K562 (cell line): ENCODE data around the gene VSX2. TPM values are rescaled to one million over a fixed set of nuclear protein-coding genes. Genes with fewer than 3 reads are reported as not detected.

ENCODE experiments used
- ATAC-seq: fragments of 200-7000 bp; cut with Tn5 transposase; 3 replicates; pipeline ENCODE4 v1.9.1; 2020; ENCODE audit warnings: moderate library complexity
- BruUV-seq: library from RNA; stranded (reverse); fragments of 400-500 nt; replicated peaks from 2 replicates; lab custom pipeline; 2021; lab: Mats Ljungman, UMichigan
- CTCF ChIA-PET: fragments of 300-600 bp; formaldehyde crosslinking; extraction: SDS; loops from one replicate; lab custom pipeline; 2021; ENCODE audit warnings: low intra/inter-chr PET ratio; lab: Yijun Ruan, JAX
- POLR2A ChIA-PET: fragments of 300-600, 350-650 bp; sonication (Branson Sonifier 250); formaldehyde crosslinking; extraction: SDS; loops from one replicate; lab custom pipeline; 2021; ENCODE audit warnings: antibody characterized with exemption, inconsistent platforms; lab: Yijun Ruan, JAX
- DNase-seq, 4 experiments: peaks; one replicate each; pipeline versions ENCODE4 v3.0.0 to v3.0.0-alpha.2; 2011 to 2018; ENCODE audit warnings: low spot score in 3 of 4, mixed read lengths in 3 of 4; ENCODE audit errors: extremely low read depth in 1 of 4
- FAIRE-seq: peaks from 2 replicates; lab custom pipeline; 2011; peaks lifted over from hg19 to GRCh38; lab: Jason Lieb, UNC
- H2AFZ ChIP-seq: 2 replicates; pipeline ENCODE4 v1.6.0; 2011; ENCODE audit warnings: low read depth, low read length, control low read depth, inconsistent platforms
- H3K27ac ChIP-seq: fragments of 200-600 bp; 3 replicates; pipeline ENCODE4 v1.8.0; 2011; ENCODE audit warnings: low read depth, mild to moderate bottlenecking, control low read depth, inconsistent platforms, low read length, moderate library complexity, mixed read lengths; ENCODE audit errors: extremely low read depth
- H3K27me3 ChIP-seq, 2 experiments: fragments of 300-600 bp in 1 of 2; 2 replicates in 1 of 2; 3 replicates in 1 of 2; pipeline versions ENCODE4 v1.6.0 to v1.8.0; 2011; ENCODE audit warnings: inconsistent platforms in 2 of 2, low read length in 2 of 2, mild to moderate bottlenecking in 1 of 2, mixed read lengths in 1 of 2, moderate library complexity in 1 of 2; ENCODE audit not compliant: control insufficient read depth in 2 of 2, insufficient read depth in 2 of 2
- H3K36me3 ChIP-seq: fragments of 300-600 bp; 3 replicates; pipeline ENCODE4 v1.8.0; 2011; ENCODE audit warnings: mild to moderate bottlenecking, low read length, inconsistent platforms; ENCODE audit not compliant: control insufficient read depth, insufficient read depth
- H3K4me1 ChIP-seq, 2 experiments: fragments of 200-600 bp in 1 of 2; replicated peaks in 1 of 2; 2 replicates in 1 of 2; 3 replicates in 1 of 2; pipeline versions ENCODE4 v1.5.1 to v1.8.0; 2011; ENCODE audit warnings: inconsistent platforms in 2 of 2, low read length in 2 of 2, mild to moderate bottlenecking in 1 of 2, mixed read lengths in 1 of 2, moderate library complexity in 1 of 2; ENCODE audit not compliant: control insufficient read depth in 2 of 2, insufficient read depth in 2 of 2
- H3K4me2 ChIP-seq: 2 replicates; pipeline ENCODE4 v1.6.1; 2011; ENCODE audit warnings: low read length, control low read depth, inconsistent platforms, mixed read lengths; ENCODE audit not compliant: insufficient read depth
- H3K4me3 ChIP-seq: fragments of 200-600 bp; sonication (generic), shearing (Covaris generic); 2 replicates; pipeline ENCODE4 v1.5.1; 2016; ENCODE audit warnings: control low read depth, inconsistent platforms
- H3K79me2 ChIP-seq: fragments of 200-600 bp; 3 replicates; pipeline ENCODE4 v1.8.0; 2011; ENCODE audit warnings: low read length, inconsistent platforms; ENCODE audit not compliant: control insufficient read depth, insufficient read depth
- H3K9ac ChIP-seq, 2 experiments: 2 replicates each; pipeline versions ENCODE4 v1.6.0 to v1.6.1; 2011; ENCODE audit warnings: low read depth in 2 of 2, low read length in 2 of 2, control low read depth in 1 of 2, inconsistent platforms in 1 of 2, mild to moderate bottlenecking in 1 of 2, mixed read lengths in 1 of 2; ENCODE audit not compliant: insufficient read depth in 1 of 2
- H3K9me1 ChIP-seq: one replicate; pipeline ENCODE4 v1.6.0; 2011; ENCODE audit warnings: inconsistent platforms, mild to moderate bottlenecking, low read length, moderate library complexity; ENCODE audit not compliant: control insufficient read depth, insufficient read depth
- H3K9me3 ChIP-seq: replicated peaks from 2 replicates; pipeline ENCODE4 v1.5.1; 2011; ENCODE audit warnings: low read depth, low read length, inconsistent platforms; ENCODE audit not compliant: control insufficient read depth, insufficient read depth
- H4K20me1 ChIP-seq: replicated peaks from 2 replicates; pipeline ENCODE4 v1.6.1; 2011; ENCODE audit warnings: low read length, inconsistent platforms, mixed read lengths; ENCODE audit not compliant: control insufficient read depth, insufficient read depth
- MBD1 ChIP-seq: fragments of 250-450 bp; sonication (Bioruptor Pico); IDR thresholded peaks from 2 replicates; pipeline ENCODE4 v1.8.0; 2022; ENCODE audit warnings: inconsistent platforms
- TAL1 ChIP-seq: fragments of 450-650 bp; IDR thresholded peaks from 2 replicates; pipeline ENCODE4 v1.6.1; 2016; ENCODE audit warnings: mild to moderate bottlenecking
- ZKSCAN8 ChIP-seq: fragments of 200-800 bp; sonication (Bioruptor generic); IDR thresholded peaks from 2 replicates; pipeline ENCODE4 v1.6.1; 2016; ENCODE audit warnings: missing genetic modification characterization, missing compliant biosample characterization
- ZNF830 ChIP-seq: fragments of 250-450 bp; sonication (Bioruptor Pico); IDR thresholded peaks from 2 replicates; pipeline ENCODE4 v1.5.0; 2021; ENCODE audit warnings: mild to moderate bottlenecking
- WGBS: fragments of 100-300 bp; shearing (Covaris generic); methylation state at CpG from one replicate; pipeline ENCODE4 v1.1.6; 2016; ENCODE audit warnings: low coverage, mixed read lengths; ENCODE audit not compliant: insufficient coverage; ENCODE audit errors: missing lambda C conversion rate; 5-methylcytosine and 5-hydroxymethylcytosine counted together
- in situ Hi-C: fragments of 300-500 bp; cut with MboI; formaldehyde crosslinking; loops from 4 replicates; pipeline ENCODE4 v1.15.0; 2018; ENCODE audit warnings: inconsistent platforms, mixed read lengths
- intact Hi-C: fragments of 100-400 bp; cut with micrococcal nuclease; formaldehyde crosslinking; loops from 2 replicates; pipeline ENCODE4 v1.14.2; 2022
- polyA plus RNA-seq, 8 experiments: library from polyadenylated mRNA; depleted of rRNA in 4 of 8; stranded (reverse) in 5 of 8; unstranded in 3 of 8; fragments of >200 nt; fragmentation: Nextera tagmentation in 2 of 8; fragmentation: Illumina TruSeq in 1 of 8; extraction: Ambion mirVana in 2 of 8; extraction: Trizol in 1 of 8; gene quantifications; 2 replicates each; pipeline versions ENCODE4 v1.2.1 to v1.2.3, GENCODE V29; 2011 to 2014; ENCODE audit warnings: inconsistent platforms in 1 of 8, missing spikeins in 1 of 8
- total RNA-seq, 7 experiments: library from RNA; depleted of rRNA in 6 of 7; stranded (reverse); fragments of >200 nt in 6 of 7; fragmentation: Illumina TruSeq in 2 of 7; extraction: Trizol in 2 of 7; gene quantifications; 2 replicates each; pipeline versions ENCODE4 v1.2.1 to v1.2.3, GENCODE V29; 2011 to 2021; ENCODE audit warnings: low replicate concordance in 1 of 7
- TF ChIP-seq, protein P1 (sequence below): fragments of 250-450 bp; sonication (Bioruptor Pico); IDR thresholded peaks from 2 replicates; pipeline ENCODE4 v1.5.0; 2021; ENCODE audit warnings: mild to moderate bottlenecking, moderate library complexity
- TF ChIP-seq, protein P2 (sequence below): fragments of 250-450 bp; sonication (Bioruptor Pico); IDR thresholded peaks from 2 replicates; pipeline ENCODE4 v1.4.0; 2020
- TF ChIP-seq, protein P3 (sequence below): sonication (generic); formaldehyde crosslinking; IDR thresholded peaks from 2 replicates; pipeline ENCODE4 v1.8.1; 2022; ENCODE audit warnings: missing genetic modification reagents

VSX2 gene
- total and polyA plus RNA-seq, 9 of the 15 experiments (the other 6 are each of a cell fraction or from before 2014, with no cell fraction given), result 0.04 TPM; not detected in 8

DNA sequence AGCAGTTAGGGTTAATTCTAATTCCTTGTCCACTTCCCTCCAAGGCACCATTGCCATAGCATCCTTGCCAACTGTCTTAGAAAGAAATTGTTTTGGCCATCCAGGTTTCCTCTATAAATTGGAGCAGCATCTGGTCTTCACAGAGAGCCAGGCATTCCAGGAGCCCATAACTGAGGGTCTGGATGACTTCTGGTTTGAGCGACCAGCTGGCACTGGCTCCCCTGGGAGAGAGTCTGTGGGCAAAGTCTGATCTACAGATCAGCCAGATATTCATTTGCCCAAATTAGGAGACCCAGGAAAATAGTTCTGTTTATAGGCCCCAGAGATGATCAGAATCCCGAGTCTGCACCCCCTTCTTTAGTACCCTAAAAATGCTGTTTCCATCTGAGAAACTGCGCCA lies 16.0 kb downstream of the VSX2 start:
- Histone ChIP-seq H3K9me1 (no peaks in the 10 kb centered on the region), H4K20me1 (peaks cover 5% of the 10 kb centered on the region; the same call in 1 of the 2 replicates), H3K79me2 (no peaks in the 10 kb centered on the region)
- ATAC-seq, result no peak
- BruUV-seq, result no TSS peak
- in situ Hi-C loops, result no loop called here
- no peak for TF ChIP-seq ZNF830 (CRISPR knock-in tag)
- TF ChIP-seq, protein P1, sequence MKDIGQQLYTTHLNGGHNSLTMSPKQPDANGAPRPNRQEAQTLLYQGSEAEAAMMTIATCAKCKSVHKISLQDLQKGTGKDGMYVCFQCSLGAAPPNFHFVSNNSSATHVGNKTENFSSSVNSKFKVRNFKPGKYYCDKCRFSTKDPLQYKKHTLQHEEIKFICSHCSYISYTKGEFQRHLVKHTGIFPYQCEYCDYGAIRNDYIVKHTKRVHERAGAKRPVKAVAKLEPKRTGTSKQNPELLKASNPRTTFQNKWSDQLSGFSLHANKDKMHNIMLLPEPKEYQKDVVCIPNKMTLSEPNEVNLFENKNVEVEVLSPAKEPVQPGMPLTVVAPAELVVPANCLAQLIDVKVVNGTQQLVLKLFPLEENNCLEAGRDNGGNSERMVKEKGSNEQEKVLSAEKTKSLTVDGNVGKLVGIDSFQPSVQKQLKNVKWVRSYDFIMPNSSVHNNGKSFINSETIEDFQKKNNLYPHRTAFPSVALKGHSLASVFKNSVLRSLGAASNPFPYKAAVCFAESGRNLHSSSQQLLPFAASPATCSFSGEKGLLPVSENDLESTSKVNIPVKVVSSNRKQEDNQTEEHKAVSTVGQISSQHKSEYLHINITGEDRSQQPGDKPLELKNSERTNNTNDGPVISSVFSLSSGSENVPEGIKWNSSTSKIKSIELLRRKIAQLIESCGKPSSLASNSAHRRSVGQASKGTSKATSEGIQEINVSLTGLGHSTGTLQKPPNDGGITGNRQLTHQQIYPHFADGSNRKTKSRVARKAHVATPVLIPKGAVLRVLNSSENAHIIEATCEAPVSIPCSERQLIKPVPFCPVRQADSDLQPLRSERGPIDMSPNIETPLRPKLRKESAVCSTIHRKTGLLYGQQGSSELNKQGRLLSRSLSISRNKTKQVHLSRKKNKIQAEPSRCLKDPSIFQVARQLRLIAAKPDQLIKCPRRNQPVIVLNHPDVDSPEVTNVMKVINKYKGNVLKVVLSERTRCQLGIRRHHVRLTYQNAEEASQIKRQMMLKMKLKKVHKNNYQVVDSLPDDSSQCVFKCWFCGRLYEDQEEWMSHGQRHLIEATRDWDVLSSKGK, result no peak
- TF ChIP-seq, protein P2, sequence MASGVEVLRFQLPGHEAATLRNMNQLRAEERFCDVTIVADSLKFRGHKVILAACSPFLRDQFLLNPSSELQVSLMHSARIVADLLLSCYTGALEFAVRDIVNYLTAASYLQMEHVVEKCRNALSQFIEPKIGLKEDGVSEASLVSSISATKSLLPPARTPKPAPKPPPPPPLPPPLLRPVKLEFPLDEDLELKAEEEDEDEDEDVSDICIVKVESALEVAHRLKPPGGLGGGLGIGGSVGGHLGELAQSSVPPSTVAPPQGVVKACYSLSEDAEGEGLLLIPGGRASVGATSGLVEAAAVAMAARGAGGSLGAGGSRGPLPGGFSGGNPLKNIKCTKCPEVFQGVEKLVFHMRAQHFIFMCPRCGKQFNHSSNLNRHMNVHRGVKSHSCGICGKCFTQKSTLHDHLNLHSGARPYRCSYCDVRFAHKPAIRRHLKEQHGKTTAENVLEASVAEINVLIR, result no peak
- TF ChIP-seq, protein P3, sequence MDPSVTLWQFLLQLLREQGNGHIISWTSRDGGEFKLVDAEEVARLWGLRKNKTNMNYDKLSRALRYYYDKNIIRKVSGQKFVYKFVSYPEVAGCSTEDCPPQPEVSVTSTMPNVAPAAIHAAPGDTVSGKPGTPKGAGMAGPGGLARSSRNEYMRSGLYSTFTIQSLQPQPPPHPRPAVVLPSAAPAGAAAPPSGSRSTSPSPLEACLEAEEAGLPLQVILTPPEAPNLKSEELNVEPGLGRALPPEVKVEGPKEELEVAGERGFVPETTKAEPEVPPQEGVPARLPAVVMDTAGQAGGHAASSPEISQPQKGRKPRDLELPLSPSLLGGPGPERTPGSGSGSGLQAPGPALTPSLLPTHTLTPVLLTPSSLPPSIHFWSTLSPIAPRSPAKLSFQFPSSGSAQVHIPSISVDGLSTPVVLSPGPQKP (CRISPR knock-in tag), result no peak
- TF ChIP-seq ZKSCAN8 (CRISPR knock-in tag), result no peak
- no peak for TF ChIP-seq TAL1
- no peak for TF ChIP-seq MBD1 (CRISPR knock-in tag)
- TF ChIP-seq, all 486 proteins: peak for 0
- H3K4me3 ChIP-seq, result no peak overlapping the region
- ChIA-PET POLR2A (no interaction called here), CTCF (interaction anchor here (0.6 to 1.3 kb wide), 2 partner anchors 11 to 144 kb away, joined by 3 to 6 read pairs; no protein-coding TSS in a partner anchor)
- H3K27ac ChIP-seq, result no peak overlapping the region
- no peaks in the 10 kb centered on the region for H3K9me3 ChIP-seq
- H3K27me3 ChIP-seq, result peaks cover 9 to 25% of the 10 kb centered on the region in 2 experiments; a peak in 4 of 5 replicates
- H3K4me2 ChIP-seq, result no peak overlapping the region
- intact Hi-C loops, result no loop called here
- H2AFZ ChIP-seq, result no peak overlapping the region
- no peak overlapping the region for H3K9ac ChIP-seq
- H3K4me1 ChIP-seq, result peaks cover 0 to 18% of the 10 kb centered on the region in 2 experiments; a peak in 3 of 5 replicates
- DNase-seq, result no peak
- WGBS, result 6% methylated on average over 3 of the region's 3 CpGs
- FAIRE-seq, result no peak
- H3K36me3 ChIP-seq, result no peaks in the 10 kb centered on the region
